Measurements from ENCODE around the gene SYTL2.

GRCh38 chr11:85811624-85812023 lies 683 bp upstream of the SYTL2 start:
- TF ChIP-seq CTCF (conservative IDR thresholded peaks at IDR 0.05 in 1 of 2, IDR thresholded peaks at IDR 0.05 in 1 of 2; ENCODE audit: low read depth in 1 of 2, low read length in 2 of 2) = no peak
- TF ChIP-seq EZH2 (IDR thresholded peaks at IDR 0.05; ENCODE audit: low read length, missing control alignments) = no peak
